B cell (primary cell): ENCODE measurements around the gene JAK2. TPM values are rescaled to one million over a fixed set of nuclear protein-coding genes. Genes with fewer than 3 reads are reported as not detected.

Experiments used
- ATAC-seq: fragments of 200-7000 bp; cut with Tn5 transposase; one replicate; pipeline ENCODE4 v1.10.0; 2021; ENCODE audit warnings: low read depth, mild to moderate bottlenecking, moderate number of reproducible peaks, moderate library complexity
- CTCF ChIA-PET: fragments of 350-600 bp; sonication (Branson Sonifier 250); formaldehyde crosslinking; loops from one replicate; lab custom pipeline; 2021; ENCODE audit warnings: antibody characterized with exemption, inconsistent platforms; lab: Charles Lee
- POLR2A ChIA-PET: fragments of 350-600 bp; sonication (Branson Sonifier 250); formaldehyde crosslinking; loops from one replicate; lab custom pipeline; 2021; ENCODE audit warnings: antibody characterized with exemption; lab: Charles Lee
- DNase-seq: peaks from one replicate; pipeline ENCODE4 v3.0.0; 2013
- H2AFZ ChIP-seq: 2 replicates; pipeline ENCODE4 v1.6.1; 2012; ENCODE audit warnings: mild to moderate bottlenecking, low read depth, low read length; ENCODE audit not compliant: insufficient read depth, poor library complexity, severe bottlenecking
- H3K27ac ChIP-seq, 2 donors: 1 replicate in 1 of 2; 2 replicates in 1 of 2; pipeline ENCODE4 v1.5.1; 2012 to 2013; ENCODE audit warnings: low read length in 2 of 2, mild to moderate bottlenecking in 2 of 2, moderate library complexity in 1 of 2
- H3K27me3 ChIP-seq, 4 experiments: fragments of 200-600 bp in 1 of 4; sonication (generic) in 1 of 4; replicated peaks in 1 of 4; 1 replicate in 2 of 4; 2 replicates in 2 of 4; pipeline versions ENCODE4 v1.6.1 to v1.7.0; 2013 to 2016; ENCODE audit warnings: low read length in 3 of 4, mild to moderate bottlenecking in 2 of 4, mixed read lengths in 1 of 4, moderate library complexity in 1 of 4; ENCODE audit not compliant: insufficient read depth in 4 of 4, control insufficient read depth in 3 of 4; ENCODE audit errors: control extremely low read depth in 1 of 4
- H3K36me3 ChIP-seq, 2 experiments: replicated peaks in 1 of 2; 1 replicate in 1 of 2; 2 replicates in 1 of 2; pipeline versions ENCODE4 v1.6.1 to v1.7.1; 2013; ENCODE audit warnings: low read length in 1 of 2; ENCODE audit not compliant: insufficient read depth in 2 of 2, control insufficient read depth in 1 of 2; ENCODE audit errors: control extremely low read depth in 1 of 2, extremely low read depth in 1 of 2
- H3K4me1 ChIP-seq, 2 donors: fragments of 200-600 bp in 1 of 2; sonication (generic) in 1 of 2; 1 replicate in 1 of 2; 2 replicates in 1 of 2; pipeline versions ENCODE4 v1.5.1 to v1.6.1; 2013 to 2017; ENCODE audit warnings: low read length in 2 of 2; ENCODE audit not compliant: control insufficient read depth in 2 of 2, insufficient read depth in 2 of 2
- H3K4me2 ChIP-seq: replicated peaks from 2 replicates; pipeline ENCODE3; 2012; ENCODE audit warnings: mild to moderate bottlenecking, low read depth, low read length; ENCODE audit not compliant: poor library complexity, severe bottlenecking
- H3K4me3 ChIP-seq, 5 experiments: fragments of 200-600 bp in 1 of 5; sonication (generic) in 1 of 5; 1 replicate in 3 of 5; 2 replicates in 2 of 5; pipeline versions ENCODE4 v1.5.1 to v1.7.0; 2011 to 2016; ENCODE audit warnings: low read length in 4 of 5, mild to moderate bottlenecking in 4 of 5, low read depth in 2 of 5, control low read depth in 1 of 5, moderate library complexity in 1 of 5; ENCODE audit not compliant: insufficient read depth in 1 of 5; ENCODE audit errors: control extremely low read depth in 1 of 5, extremely low read depth in 1 of 5
- H3K79me2 ChIP-seq: fragments of 200-600 bp; sonication (generic); one replicate; pipeline ENCODE4 v1.6.0; 2016; ENCODE audit warnings: low read length; ENCODE audit not compliant: control insufficient read depth, insufficient read depth
- H3K9ac ChIP-seq: fragments of 200-600 bp; sonication (generic); 2 replicates; pipeline ENCODE4 v1.6.1; 2017; ENCODE audit warnings: mild to moderate bottlenecking, low read length, moderate library complexity
- H3K9me3 ChIP-seq, 3 donors: one replicate each; pipeline versions ENCODE4 v1.6.1 to v1.7.1; 2013; ENCODE audit warnings: low read length in 2 of 3; ENCODE audit not compliant: control insufficient read depth in 2 of 3, insufficient read depth in 1 of 3; ENCODE audit errors: control extremely low read depth in 1 of 3
- H4K20me1 ChIP-seq: 2 replicates; pipeline ENCODE4 v1.6.0; 2012; ENCODE audit warnings: mild to moderate bottlenecking, low read length; ENCODE audit not compliant: insufficient read depth, control insufficient read depth, poor library complexity, severe bottlenecking
- H3K27ac Mint-ChIP-seq: one replicate; pipeline ENCODE4 v1.8.0; 2021; ENCODE audit warnings: mixed read lengths
- H3K27me3 Mint-ChIP-seq: one replicate; pipeline ENCODE4 v1.8.0; 2021; ENCODE audit warnings: mixed read lengths
- H3K4me1 Mint-ChIP-seq: one replicate; pipeline ENCODE4 v1.8.0; 2021; ENCODE audit warnings: mixed read lengths
- H3K4me3 Mint-ChIP-seq: one replicate; pipeline ENCODE4 v1.8.0; 2021; ENCODE audit warnings: mixed read lengths
- H3K9me3 Mint-ChIP-seq: one replicate; pipeline ENCODE4 v1.8.0; 2022; ENCODE audit warnings: mixed read lengths; ENCODE audit not compliant: insufficient read depth
- CTCF ChIP-seq: fragments of 200-600 bp; IDR thresholded peaks from one replicate; pipeline ENCODE4 v1.8.0; 2022; ENCODE audit warnings: antibody characterized with exemption, mild to moderate bottlenecking
- EZH2 ChIP-seq: IDR thresholded peaks from 2 replicates; pipeline ENCODE4 v1.6.1; 2012; ENCODE audit warnings: borderline replicate concordance, low read depth, mild to moderate bottlenecking, moderate library complexity, low read length; ENCODE audit not compliant: insufficient read depth, poor library complexity, severe bottlenecking
- WGBS: methylation state at CpG from one replicate; pipeline ENCODE4 v1.1.5; 2013; ENCODE audit warnings: missing lambda C conversion rate; ENCODE audit not compliant: insufficient coverage; 5-methylcytosine and 5-hydroxymethylcytosine counted together
- intact Hi-C: fragments of 100-400 bp; cut with micrococcal nuclease; formaldehyde crosslinking; loops from one replicate; pipeline ENCODE4 v1.10.0; 2022
- polyA plus RNA-seq: library from polyadenylated mRNA; depleted of rRNA; stranded (reverse); fragments of >200 nt; gene quantifications from 2 replicates; pipeline ENCODE4 v1.2.3, GENCODE V29; 2012
- total RNA-seq, 2 donors: library from RNA; stranded (reverse); fragments of 120-200 nt in 1 of 2; gene quantifications; 1 replicate in 1 of 2; 2 replicates in 1 of 2; pipeline versions ENCODE4 v1.2.3 to v1.2.4, GENCODE V29; 2013 to 2022

Gene JAK2
- total and polyA plus RNA-seq, 2 donors (not counting 1 experiment from before 2014, with no cell fraction given): 8.0 to 24.6 TPM

- peaks cover 0 to 6% (median 0%) of the 10 kb centered on the region in 3 donors for H3K9me3 ChIP-seq
- ATAC-seq (no peak), DNase-seq (peak; percentile 77)
- no CpG with 5 or more reads among the region's 2 CpGs for WGBS
- peaks cover 53% of the 10 kb centered on the region for H4K20me1 ChIP-seq
- peaks cover 27 to 28% of the 10 kb centered on the region in 2 donors for H3K4me1 ChIP-seq
- H3K9ac ChIP-seq: no peak overlapping the region
- Mint-ChIP-seq H3K4me3 (no peak overlapping the region), H3K27ac (no peak overlapping the region), H3K9me3 (no peaks in the 10 kb centered on the region), H3K27me3 (no peaks in the 10 kb centered on the region), H3K4me1 (peaks cover 38% of the 10 kb centered on the region)
- no peak overlapping the region for H3K27ac ChIP-seq
- H3K4me2 ChIP-seq: peak overlapping the region; percentile 36
- POLR2A ChIA-PET: no interaction called here
- CTCF ChIA-PET: interaction anchor here (0.6 to 7.0 kb wide), 25 partner anchors 8 to 596 kb away, joined by 3 to 164 read pairs (median 4); partner anchors contain the start of gene AK3
- H3K36me3 ChIP-seq: peaks cover 3 to 14% of the 10 kb centered on the region in 2 experiments
- no peaks in the 10 kb centered on the region for H3K27me3 ChIP-seq
- H3K4me3 ChIP-seq: peak overlapping the region in 1 of 5 experiments; percentile 1
- no peak overlapping the region for H2AFZ ChIP-seq
- TF ChIP-seq CTCF (peak; percentile 86), EZH2 (no peak)
- peaks cover 72% of the 10 kb centered on the region for H3K79me2 ChIP-seq
- intact Hi-C loops: loop anchor here (1.0 to 10.0 kb wide), 5 partner anchors 141 to 1427 kb away; partner anchors contain the start of genes PLPP6 and UHRF2
These were observed 2.9 kb downstream of the JAK2 start for GRCh38 chr9:4987961-4988421.

- Histone ChIP-seq H3K79me2 (peaks cover 94% of the 10 kb centered on the region), H2AFZ (no peak overlapping the region), H3K4me1 (peaks cover 6 to 8% of the 10 kb centered on the region in 2 donors), H4K20me1 (peaks cover 66% of the 10 kb centered on the region), H3K4me3 (no peak overlapping the region), H3K9me3 (peaks cover 0 to 7% (median 0%) of the 10 kb centered on the region in 3 donors), H3K27ac (no peak overlapping the region), H3K9ac (no peak overlapping the region), H3K27me3 (no peaks in the 10 kb centered on the region), H3K4me2 (no peak overlapping the region), H3K36me3 (peaks cover 3 to 26% of the 10 kb centered on the region in 2 experiments)
- no peak for TF ChIP-seq CTCF
- no peak for TF ChIP-seq EZH2
- H3K4me1 Mint-ChIP-seq: peaks cover 24% of the 10 kb centered on the region
- intact Hi-C loops: no loop called here
- WGBS: no CpG with 5 or more reads among the region's 1 CpG
- CTCF ChIA-PET: interaction anchor here (1.0 to 2.3 kb wide), 3 partner anchors 14 to 230 kb away, joined by 3 to 5 read pairs (median 3); no protein-coding TSS in a partner anchor
- no peak overlapping the region for H3K4me3 Mint-ChIP-seq
- DNase-seq: no peak
- POLR2A ChIA-PET: interaction anchor here (1.1 kb wide), 1 partner anchor 200 kb away, joined by 3 read pairs; the partner anchor contains the start of gene RCL1
- ATAC-seq: no peak
- no peaks in the 10 kb centered on the region for H3K9me3 Mint-ChIP-seq
- no peak overlapping the region for H3K27ac Mint-ChIP-seq
- H3K27me3 Mint-ChIP-seq: no peaks in the 10 kb centered on the region
These were observed 7.8 kb downstream of the JAK2 start for GRCh38 chr9:4992872-4993271.
